ENCODE measurements around the gene PLPP3.

The PLPP3 gene

GRCh38 chr1:56571448-56571847, 7.9 kb downstream of the PLPP3 start:
- DNase-seq = peak in 1 of 2 donors; percentile 31
- H2BK120ac ChIP-seq (ENCODE audit: insufficient read depth, low read length, poor library complexity) = no peak overlapping the region
- H4K8ac ChIP-seq (ENCODE audit: low read depth, low read length) = no peak overlapping the region
- H3K79me1 ChIP-seq (ENCODE audit: low read length) = peaks cover 1% of the 10 kb centered on the region
- H2BK12ac ChIP-seq (ENCODE audit: low read length) = no peak overlapping the region
- peaks cover 29% of the 10 kb centered on the region for H3K79me2 ChIP-seq (ENCODE audit: control insufficient read depth, insufficient read depth, low read length, poor library complexity)
- no peaks in the 10 kb centered on the region for H3K9me3 ChIP-seq (ENCODE audit: insufficient read depth, low read depth, low read length)
- H2AK5ac ChIP-seq (ENCODE audit: low read length) = no peak overlapping the region
- H3K4me2 ChIP-seq (ENCODE audit: low read length) = no peak overlapping the region
- no peak overlapping the region for H3K27ac ChIP-seq (ENCODE audit: low read depth, low read length)
- H3K23ac ChIP-seq (ENCODE audit: low read length) = no peak overlapping the region
- no peaks in the 10 kb centered on the region for H3K27me3 ChIP-seq (ENCODE audit: insufficient read depth, low read length)
- no CpG with 5 or more reads among the region's 1 CpG for WGBS (ENCODE audit: extremely low coverage, insufficient coverage, insufficient read length)
- H4K12ac ChIP-seq (ENCODE audit: low read depth, low read length) = no peak overlapping the region
- no peak overlapping the region for H2AFZ ChIP-seq (ENCODE audit: insufficient read depth, low read length, poor library complexity)
- peaks cover 12 to 18% of the 10 kb centered on the region in 2 experiments for H3K4me1 ChIP-seq (ENCODE audit: control insufficient read depth in 1 of 2, insufficient read depth in 2 of 2, low read length in 2 of 2)
- no peak overlapping the region for H3K9ac ChIP-seq (ENCODE audit: low read length)
- peaks cover 5 to 17% of the 10 kb centered on the region in 2 experiments for H3K36me3 ChIP-seq (ENCODE audit: control insufficient read depth in 1 of 2, insufficient read depth in 2 of 2, low read length in 2 of 2)
- peak overlapping the region; percentile 93 for H3K4ac ChIP-seq (ENCODE audit: low read depth, low read length)
- no peak overlapping the region for H4K91ac ChIP-seq (ENCODE audit: low read depth, low read length)
- no peak overlapping the region for H3K14ac ChIP-seq (ENCODE audit: low read length)
- H2BK5ac ChIP-seq (ENCODE audit: low read depth, low read length, poor library complexity) = no peak overlapping the region
- H3K18ac ChIP-seq (ENCODE audit: low read length) = no peak overlapping the region
- no peak overlapping the region for H3K4me3 ChIP-seq (ENCODE audit: low read depth, low read length)

GRCh38 chr1:56570924-56571372, 8.4 kb downstream of the PLPP3 start:
- Histone ChIP-seq H3K9ac (ENCODE audit: low read length) (no peak overlapping the region), H3K36me3 (ENCODE audit: control insufficient read depth in 1 of 2, insufficient read depth in 2 of 2, low read length in 2 of 2) (peaks cover 5 to 17% of the 10 kb centered on the region in 2 experiments), H3K9me3 (ENCODE audit: insufficient read depth, low read depth, low read length) (no peaks in the 10 kb centered on the region), H2BK5ac (ENCODE audit: low read depth, low read length, poor library complexity) (no peak overlapping the region), H3K27me3 (ENCODE audit: insufficient read depth, low read length) (no peaks in the 10 kb centered on the region), H4K91ac (ENCODE audit: low read depth, low read length) (no peak overlapping the region), H2BK12ac (ENCODE audit: low read length) (no peak overlapping the region), H3K18ac (ENCODE audit: low read length) (no peak overlapping the region), H3K4me2 (ENCODE audit: low read length) (no peak overlapping the region), H4K8ac (ENCODE audit: low read depth, low read length) (no peak overlapping the region), H3K79me2 (ENCODE audit: control insufficient read depth, insufficient read depth, low read length, poor library complexity) (peaks cover 29% of the 10 kb centered on the region), H3K14ac (ENCODE audit: low read length) (no peak overlapping the region), H3K23ac (ENCODE audit: low read length) (no peak overlapping the region), H3K4me1 (ENCODE audit: control insufficient read depth in 1 of 2, insufficient read depth in 2 of 2, low read length in 2 of 2) (peaks cover 12 to 19% of the 10 kb centered on the region in 2 experiments), H2AFZ (ENCODE audit: insufficient read depth, low read length, poor library complexity) (no peak overlapping the region), H3K4me3 (ENCODE audit: low read depth, low read length) (no peak overlapping the region), H3K27ac (ENCODE audit: low read depth, low read length) (no peak overlapping the region), H2BK120ac (ENCODE audit: insufficient read depth, low read length, poor library complexity) (no peak overlapping the region), H4K12ac (ENCODE audit: low read depth, low read length) (no peak overlapping the region), H2AK5ac (ENCODE audit: low read length) (no peak overlapping the region), H3K79me1 (ENCODE audit: low read length) (peaks cover 1% of the 10 kb centered on the region), H3K4ac (ENCODE audit: low read depth, low read length) (peak overlapping the region; percentile 84)
- DNase-seq = peak in 1 of 2 donors; percentile 80
- no CpG with 5 or more reads among the region's 5 CpGs for WGBS (ENCODE audit: extremely low coverage, insufficient coverage, insufficient read length)

- peaks cover 30% of the 10 kb centered on the region for H3K79me2 ChIP-seq (ENCODE audit: control insufficient read depth, insufficient read depth, low read length, poor library complexity)
Measured at GRCh38 chr1:56569661-56570060, 9.7 kb downstream of the PLPP3 start.

GRCh38 chr1:56566994-56567393, 12.4 kb downstream of the PLPP3 start:
- DNase-seq = no peak
- peak overlapping the region; percentile 38 for H2BK12ac ChIP-seq (ENCODE audit: low read length)
- no CpG with 5 or more reads among the region's 5 CpGs for WGBS (ENCODE audit: extremely low coverage, insufficient coverage, insufficient read length)

More at GRCh38 chr1:56569661-56570060, 9.7 kb downstream of the PLPP3 start:
- Histone ChIP-seq H3K4ac (ENCODE audit: low read depth, low read length) (peak overlapping the region; percentile 24), H2BK5ac (ENCODE audit: low read depth, low read length, poor library complexity) (no peak overlapping the region), H4K91ac (ENCODE audit: low read depth, low read length) (no peak overlapping the region), H2BK120ac (ENCODE audit: insufficient read depth, low read length, poor library complexity) (no peak overlapping the region), H3K9ac (ENCODE audit: low read length) (peak overlapping the region; percentile 38), H3K79me1 (ENCODE audit: low read length) (peaks cover 1% of the 10 kb centered on the region), H3K27me3 (ENCODE audit: insufficient read depth, low read length) (no peaks in the 10 kb centered on the region), H2BK12ac (ENCODE audit: low read length) (no peak overlapping the region), H3K14ac (ENCODE audit: low read length) (no peak overlapping the region), H4K8ac (ENCODE audit: low read depth, low read length) (no peak overlapping the region), H3K23ac (ENCODE audit: low read length) (no peak overlapping the region), H4K12ac (ENCODE audit: low read depth, low read length) (no peak overlapping the region), H3K9me3 (ENCODE audit: insufficient read depth, low read depth, low read length) (no peaks in the 10 kb centered on the region), H3K4me3 (ENCODE audit: low read depth, low read length) (no peak overlapping the region), H3K36me3 (ENCODE audit: control insufficient read depth in 1 of 2, insufficient read depth in 2 of 2, low read length in 2 of 2) (peaks cover 5 to 17% of the 10 kb centered on the region in 2 experiments), H3K27ac (ENCODE audit: low read depth, low read length) (no peak overlapping the region), H2AFZ (ENCODE audit: insufficient read depth, low read length, poor library complexity) (no peak overlapping the region), H3K18ac (ENCODE audit: low read length) (no peak overlapping the region), H3K4me2 (ENCODE audit: low read length) (peak overlapping the region; percentile 12), H3K4me1 (ENCODE audit: control insufficient read depth in 1 of 2, insufficient read depth in 2 of 2, low read length in 2 of 2) (peaks cover 12 to 25% of the 10 kb centered on the region in 2 experiments), H2AK5ac (ENCODE audit: low read length) (no peak overlapping the region)
- WGBS (ENCODE audit: extremely low coverage, insufficient coverage, insufficient read length) = no CpG with 5 or more reads among the region's 1 CpG
- peak; percentile 65 to 72 for DNase-seq

More at GRCh38 chr1:56566994-56567393, 12.4 kb downstream of the PLPP3 start:
- peaks cover 1% of the 10 kb centered on the region for H3K79me1 ChIP-seq (ENCODE audit: low read length)
- no peak overlapping the region for H3K4me3 ChIP-seq (ENCODE audit: low read depth, low read length)
- H2BK5ac ChIP-seq (ENCODE audit: low read depth, low read length, poor library complexity) = no peak overlapping the region
- H3K79me2 ChIP-seq (ENCODE audit: control insufficient read depth, insufficient read depth, low read length, poor library complexity) = peaks cover 24% of the 10 kb centered on the region
- no peak overlapping the region for H4K8ac ChIP-seq (ENCODE audit: low read depth, low read length)
- no peak overlapping the region for H3K14ac ChIP-seq (ENCODE audit: low read length)
- H3K27ac ChIP-seq (ENCODE audit: low read depth, low read length) = no peak overlapping the region
- H3K4me2 ChIP-seq (ENCODE audit: low read length) = no peak overlapping the region
- no peak overlapping the region for H2AK5ac ChIP-seq (ENCODE audit: low read length)
- peak overlapping the region; percentile 93 for H3K4ac ChIP-seq (ENCODE audit: low read depth, low read length)
- H3K27me3 ChIP-seq (ENCODE audit: insufficient read depth, low read length) = no peaks in the 10 kb centered on the region
- no peak overlapping the region for H4K12ac ChIP-seq (ENCODE audit: low read depth, low read length)
- H3K9me3 ChIP-seq (ENCODE audit: insufficient read depth, low read depth, low read length) = no peaks in the 10 kb centered on the region
- peaks cover 10 to 17% of the 10 kb centered on the region in 2 experiments for H3K4me1 ChIP-seq (ENCODE audit: control insufficient read depth in 1 of 2, insufficient read depth in 2 of 2, low read length in 2 of 2)
- no peak overlapping the region for H3K23ac ChIP-seq (ENCODE audit: low read length)
- no peak overlapping the region for H3K18ac ChIP-seq (ENCODE audit: low read length)
- H2AFZ ChIP-seq (ENCODE audit: insufficient read depth, low read length, poor library complexity) = no peak overlapping the region
- H2BK120ac ChIP-seq (ENCODE audit: insufficient read depth, low read length, poor library complexity) = peak overlapping the region; percentile 41
- H4K91ac ChIP-seq (ENCODE audit: low read depth, low read length) = no peak overlapping the region
- no peak overlapping the region for H3K9ac ChIP-seq (ENCODE audit: low read length)
- H3K36me3 ChIP-seq (ENCODE audit: control insufficient read depth in 1 of 2, insufficient read depth in 2 of 2, low read length in 2 of 2) = peaks cover 2 to 10% of the 10 kb centered on the region in 2 experiments

Data from trophoblast cell (in vitro differentiated cells and primary cell).